B cell (primary cell): Measurements from ENCODE around the gene ZMAT5. TPM values are rescaled to one million over a fixed set of nuclear protein-coding genes. Genes with fewer than 3 reads are reported as not detected.

Experiments
- ATAC-seq: fragments of 200-7000 bp; cut with Tn5 transposase; one replicate; pipeline ENCODE4 v1.10.0; 2021; ENCODE audit warnings: low read depth, mild to moderate bottlenecking, moderate number of reproducible peaks, moderate library complexity
- CTCF ChIA-PET: fragments of 350-600 bp; sonication (Branson Sonifier 250); formaldehyde crosslinking; loops from one replicate; lab custom pipeline; 2021; ENCODE audit warnings: antibody characterized with exemption, inconsistent platforms; lab: Charles Lee
- POLR2A ChIA-PET: fragments of 350-600 bp; sonication (Branson Sonifier 250); formaldehyde crosslinking; loops from one replicate; lab custom pipeline; 2021; ENCODE audit warnings: antibody characterized with exemption; lab: Charles Lee
- DNase-seq: peaks from one replicate; pipeline ENCODE4 v3.0.0; 2013
- H2AFZ ChIP-seq: 2 replicates; pipeline ENCODE4 v1.6.1; 2012; ENCODE audit warnings: mild to moderate bottlenecking, low read depth, low read length; ENCODE audit not compliant: insufficient read depth, poor library complexity, severe bottlenecking
- H3K27ac ChIP-seq, 2 donors: 1 replicate in 1 of 2; 2 replicates in 1 of 2; pipeline ENCODE4 v1.5.1; 2012 to 2013; ENCODE audit warnings: low read length in 2 of 2, mild to moderate bottlenecking in 2 of 2, moderate library complexity in 1 of 2
- H3K27me3 ChIP-seq, 4 experiments: fragments of 200-600 bp in 1 of 4; sonication (generic) in 1 of 4; replicated peaks in 1 of 4; 1 replicate in 2 of 4; 2 replicates in 2 of 4; pipeline versions ENCODE4 v1.6.1 to v1.7.0; 2013 to 2016; ENCODE audit warnings: low read length in 3 of 4, mild to moderate bottlenecking in 2 of 4, mixed read lengths in 1 of 4, moderate library complexity in 1 of 4; ENCODE audit not compliant: insufficient read depth in 4 of 4, control insufficient read depth in 3 of 4; ENCODE audit errors: control extremely low read depth in 1 of 4
- H3K36me3 ChIP-seq, 2 experiments: replicated peaks in 1 of 2; 1 replicate in 1 of 2; 2 replicates in 1 of 2; pipeline versions ENCODE4 v1.6.1 to v1.7.1; 2013; ENCODE audit warnings: low read length in 1 of 2; ENCODE audit not compliant: insufficient read depth in 2 of 2, control insufficient read depth in 1 of 2; ENCODE audit errors: control extremely low read depth in 1 of 2, extremely low read depth in 1 of 2
- H3K4me1 ChIP-seq, 2 donors: fragments of 200-600 bp in 1 of 2; sonication (generic) in 1 of 2; 1 replicate in 1 of 2; 2 replicates in 1 of 2; pipeline versions ENCODE4 v1.5.1 to v1.6.1; 2013 to 2017; ENCODE audit warnings: low read length in 2 of 2; ENCODE audit not compliant: control insufficient read depth in 2 of 2, insufficient read depth in 2 of 2
- H3K4me2 ChIP-seq: replicated peaks from 2 replicates; pipeline ENCODE3; 2012; ENCODE audit warnings: mild to moderate bottlenecking, low read depth, low read length; ENCODE audit not compliant: poor library complexity, severe bottlenecking
- H3K4me3 ChIP-seq, 5 experiments: fragments of 200-600 bp in 1 of 5; sonication (generic) in 1 of 5; 1 replicate in 3 of 5; 2 replicates in 2 of 5; pipeline versions ENCODE4 v1.5.1 to v1.7.0; 2011 to 2016; ENCODE audit warnings: low read length in 4 of 5, mild to moderate bottlenecking in 4 of 5, low read depth in 2 of 5, control low read depth in 1 of 5, moderate library complexity in 1 of 5; ENCODE audit not compliant: insufficient read depth in 1 of 5; ENCODE audit errors: control extremely low read depth in 1 of 5, extremely low read depth in 1 of 5
- H3K79me2 ChIP-seq: fragments of 200-600 bp; sonication (generic); one replicate; pipeline ENCODE4 v1.6.0; 2016; ENCODE audit warnings: low read length; ENCODE audit not compliant: control insufficient read depth, insufficient read depth
- H3K9ac ChIP-seq: fragments of 200-600 bp; sonication (generic); 2 replicates; pipeline ENCODE4 v1.6.1; 2017; ENCODE audit warnings: mild to moderate bottlenecking, low read length, moderate library complexity
- H3K9me3 ChIP-seq, 3 donors: one replicate each; pipeline versions ENCODE4 v1.6.1 to v1.7.1; 2013; ENCODE audit warnings: low read length in 2 of 3; ENCODE audit not compliant: control insufficient read depth in 2 of 3, insufficient read depth in 1 of 3; ENCODE audit errors: control extremely low read depth in 1 of 3
- H4K20me1 ChIP-seq: 2 replicates; pipeline ENCODE4 v1.6.0; 2012; ENCODE audit warnings: mild to moderate bottlenecking, low read length; ENCODE audit not compliant: insufficient read depth, control insufficient read depth, poor library complexity, severe bottlenecking
- H3K27ac Mint-ChIP-seq: one replicate; pipeline ENCODE4 v1.8.0; 2021; ENCODE audit warnings: mixed read lengths
- H3K27me3 Mint-ChIP-seq: one replicate; pipeline ENCODE4 v1.8.0; 2021; ENCODE audit warnings: mixed read lengths
- H3K4me1 Mint-ChIP-seq: one replicate; pipeline ENCODE4 v1.8.0; 2021; ENCODE audit warnings: mixed read lengths
- H3K4me3 Mint-ChIP-seq: one replicate; pipeline ENCODE4 v1.8.0; 2021; ENCODE audit warnings: mixed read lengths
- H3K9me3 Mint-ChIP-seq: one replicate; pipeline ENCODE4 v1.8.0; 2022; ENCODE audit warnings: mixed read lengths; ENCODE audit not compliant: insufficient read depth
- EZH2 ChIP-seq: IDR thresholded peaks from 2 replicates; pipeline ENCODE4 v1.6.1; 2012; ENCODE audit warnings: borderline replicate concordance, low read depth, mild to moderate bottlenecking, moderate library complexity, low read length; ENCODE audit not compliant: insufficient read depth, poor library complexity, severe bottlenecking
- WGBS: methylation state at CpG from one replicate; pipeline ENCODE4 v1.1.5; 2013; ENCODE audit warnings: missing lambda C conversion rate; ENCODE audit not compliant: insufficient coverage; 5-methylcytosine and 5-hydroxymethylcytosine counted together
- intact Hi-C: fragments of 100-400 bp; cut with micrococcal nuclease; formaldehyde crosslinking; loops from one replicate; pipeline ENCODE4 v1.10.0; 2022
- polyA plus RNA-seq: library from polyadenylated mRNA; depleted of rRNA; stranded (reverse); fragments of >200 nt; gene quantifications from 2 replicates; pipeline ENCODE4 v1.2.3, GENCODE V29; 2012
- total RNA-seq, 2 donors: library from RNA; stranded (reverse); fragments of 120-200 nt in 1 of 2; gene quantifications; 1 replicate in 1 of 2; 2 replicates in 1 of 2; pipeline versions ENCODE4 v1.2.3 to v1.2.4, GENCODE V29; 2013 to 2022
- TF ChIP-seq, protein P1 (sequence below): fragments of 200-600 bp; IDR thresholded peaks from one replicate; pipeline ENCODE4 v1.8.0; 2022; ENCODE audit warnings: antibody characterized with exemption, mild to moderate bottlenecking

ZMAT5 gene
- total and polyA plus RNA-seq, 2 donors (not counting 1 experiment from before 2014, with no cell fraction given): 17.8 to 26.3 TPM

DNA sequence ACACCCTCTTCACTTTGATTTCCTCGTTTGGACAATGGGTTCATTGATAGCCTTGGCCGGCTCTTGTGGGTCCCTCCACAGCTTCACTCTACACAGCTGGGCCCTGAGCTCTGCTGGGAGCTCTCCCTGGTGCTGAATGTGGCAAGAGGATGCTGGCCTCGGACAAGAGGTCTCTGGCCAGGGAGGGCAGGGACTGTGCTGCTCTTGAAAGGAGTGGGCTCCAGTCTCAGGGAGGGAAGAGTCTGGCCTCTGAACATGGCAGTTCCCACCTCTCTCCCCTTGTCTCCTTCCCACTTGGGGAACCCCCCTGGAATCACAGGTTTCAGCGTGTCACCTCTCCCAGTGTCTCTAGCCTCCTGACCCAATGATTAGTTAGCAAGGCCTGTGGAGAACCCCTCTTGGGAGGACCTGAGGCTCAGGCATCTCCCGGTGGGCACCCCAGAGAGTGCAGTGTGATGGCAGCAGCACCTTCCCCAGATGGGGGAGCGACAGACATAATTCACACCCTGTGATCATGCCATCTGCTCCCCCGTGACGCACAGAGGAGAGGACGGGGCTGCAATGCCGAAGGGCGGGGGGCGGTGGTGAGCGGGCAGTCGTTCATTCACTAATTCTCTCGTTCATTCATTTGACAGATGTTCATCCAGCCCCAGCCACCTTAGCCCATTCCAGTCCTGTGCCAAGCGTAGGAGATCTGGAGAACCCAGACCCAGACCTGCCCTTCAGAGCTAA is 49.8 kb downstream of the ZMAT5 start:
- Histone ChIP-seq H3K79me2 (no peaks in the 10 kb centered on the region), H3K4me3 (no peak overlapping the region), H2AFZ (no peak overlapping the region), H3K27ac (no peak overlapping the region), H3K9me3 (no peaks in the 10 kb centered on the region), H3K4me1 (peaks cover 7 to 8% of the 10 kb centered on the region in 2 donors), H3K27me3 (peaks cover 0 to 40% (median 12%) of the 10 kb centered on the region in 4 experiments), H4K20me1 (no peaks in the 10 kb centered on the region), H3K9ac (no peak overlapping the region), H3K36me3 (no peaks in the 10 kb centered on the region), H3K4me2 (no peak overlapping the region)
- TF ChIP-seq, protein P1, sequence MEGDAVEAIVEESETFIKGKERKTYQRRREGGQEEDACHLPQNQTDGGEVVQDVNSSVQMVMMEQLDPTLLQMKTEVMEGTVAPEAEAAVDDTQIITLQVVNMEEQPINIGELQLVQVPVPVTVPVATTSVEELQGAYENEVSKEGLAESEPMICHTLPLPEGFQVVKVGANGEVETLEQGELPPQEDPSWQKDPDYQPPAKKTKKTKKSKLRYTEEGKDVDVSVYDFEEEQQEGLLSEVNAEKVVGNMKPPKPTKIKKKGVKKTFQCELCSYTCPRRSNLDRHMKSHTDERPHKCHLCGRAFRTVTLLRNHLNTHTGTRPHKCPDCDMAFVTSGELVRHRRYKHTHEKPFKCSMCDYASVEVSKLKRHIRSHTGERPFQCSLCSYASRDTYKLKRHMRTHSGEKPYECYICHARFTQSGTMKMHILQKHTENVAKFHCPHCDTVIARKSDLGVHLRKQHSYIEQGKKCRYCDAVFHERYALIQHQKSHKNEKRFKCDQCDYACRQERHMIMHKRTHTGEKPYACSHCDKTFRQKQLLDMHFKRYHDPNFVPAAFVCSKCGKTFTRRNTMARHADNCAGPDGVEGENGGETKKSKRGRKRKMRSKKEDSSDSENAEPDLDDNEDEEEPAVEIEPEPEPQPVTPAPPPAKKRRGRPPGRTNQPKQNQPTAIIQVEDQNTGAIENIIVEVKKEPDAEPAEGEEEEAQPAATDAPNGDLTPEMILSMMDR: no peak
- TF ChIP-seq EZH2: no peak
- DNase-seq: no peak
- Mint-ChIP-seq H3K27me3 (peaks cover 48% of the 10 kb centered on the region), H3K9me3 (no peaks in the 10 kb centered on the region), H3K4me1 (peaks cover 9% of the 10 kb centered on the region), H3K27ac (no peak overlapping the region), H3K4me3 (no peak overlapping the region)
- POLR2A ChIA-PET: no interaction called here
- CTCF ChIA-PET: interaction anchor here (1.3 kb wide), 1 partner anchor 287 kb away, joined by 3 read pairs; no protein-coding TSS in a partner anchor
- intact Hi-C loops: no loop called here
- ATAC-seq: no peak
- WGBS: 72% methylated on average over 16 of the region's 16 CpGs

DNA sequence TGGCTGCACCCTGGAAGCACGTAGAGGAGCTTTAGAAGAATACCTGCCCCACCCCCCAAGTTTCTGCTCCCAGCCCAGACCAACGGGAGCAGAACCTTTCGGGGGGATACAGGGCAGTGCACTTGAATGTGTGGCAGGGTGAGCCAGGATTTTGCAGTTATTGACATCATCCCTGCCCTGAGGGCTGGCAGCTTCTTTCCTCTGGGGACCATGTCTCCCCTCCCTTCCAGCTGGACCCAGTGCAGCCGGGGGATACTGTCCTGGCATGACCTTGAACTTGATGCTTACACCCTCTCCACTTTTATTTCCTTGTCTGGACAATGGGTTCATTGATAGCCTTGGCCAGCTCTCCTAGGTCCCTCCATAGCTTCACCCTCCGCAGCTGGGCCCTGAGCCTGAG is 51.1 kb downstream of the ZMAT5 start:
- CTCF ChIA-PET: no interaction called here

More for the DNA sequence above, 51.1 kb downstream of the ZMAT5 start:
- Mint-ChIP-seq H3K4me1 (peaks cover 7% of the 10 kb centered on the region), H3K4me3 (no peak overlapping the region), H3K9me3 (no peaks in the 10 kb centered on the region), H3K27me3 (peaks cover 42% of the 10 kb centered on the region), H3K27ac (no peak overlapping the region)
- Histone ChIP-seq H3K27me3 (peaks cover 0 to 34% (median 10%) of the 10 kb centered on the region in 4 experiments), H3K9me3 (no peaks in the 10 kb centered on the region), H3K36me3 (no peaks in the 10 kb centered on the region), H3K4me1 (peaks cover 7 to 8% of the 10 kb centered on the region in 2 donors), H4K20me1 (no peaks in the 10 kb centered on the region), H3K4me2 (no peak overlapping the region), H3K27ac (no peak overlapping the region), H3K4me3 (no peak overlapping the region), H3K79me2 (no peaks in the 10 kb centered on the region), H2AFZ (no peak overlapping the region), H3K9ac (no peak overlapping the region)
- intact Hi-C loops: no loop called here
- ATAC-seq: no peak
- DNase-seq: no peak
- POLR2A ChIA-PET: no interaction called here
- WGBS: 93% methylated on average over 4 of the region's 5 CpGs
- TF ChIP-seq EZH2: no peak
- TF ChIP-seq, protein P1: no peak
